ENCODE results near the gene C14orf180.

DNA sequence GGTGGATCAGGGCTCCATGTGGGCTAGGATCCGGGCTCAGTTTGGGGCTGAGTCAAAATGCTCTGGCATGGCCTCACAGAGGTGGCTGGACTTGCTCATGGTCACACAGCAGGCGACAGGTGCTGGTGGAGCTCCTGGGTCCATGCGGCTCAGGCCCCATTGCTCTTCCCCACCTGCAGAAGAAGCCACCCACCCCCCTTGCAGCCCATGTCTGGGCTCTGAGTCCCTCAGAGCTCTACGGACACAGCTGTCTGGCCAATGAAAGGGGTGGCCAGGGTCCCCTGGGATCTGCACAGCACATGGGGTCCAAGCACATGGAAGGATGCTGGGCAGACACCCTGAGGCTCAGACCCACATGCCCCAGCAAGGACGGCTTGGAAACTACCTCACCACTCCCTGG lies 17.0 kb upstream of the C14orf180 start:
- TF ChIP-seq, protein P1, sequence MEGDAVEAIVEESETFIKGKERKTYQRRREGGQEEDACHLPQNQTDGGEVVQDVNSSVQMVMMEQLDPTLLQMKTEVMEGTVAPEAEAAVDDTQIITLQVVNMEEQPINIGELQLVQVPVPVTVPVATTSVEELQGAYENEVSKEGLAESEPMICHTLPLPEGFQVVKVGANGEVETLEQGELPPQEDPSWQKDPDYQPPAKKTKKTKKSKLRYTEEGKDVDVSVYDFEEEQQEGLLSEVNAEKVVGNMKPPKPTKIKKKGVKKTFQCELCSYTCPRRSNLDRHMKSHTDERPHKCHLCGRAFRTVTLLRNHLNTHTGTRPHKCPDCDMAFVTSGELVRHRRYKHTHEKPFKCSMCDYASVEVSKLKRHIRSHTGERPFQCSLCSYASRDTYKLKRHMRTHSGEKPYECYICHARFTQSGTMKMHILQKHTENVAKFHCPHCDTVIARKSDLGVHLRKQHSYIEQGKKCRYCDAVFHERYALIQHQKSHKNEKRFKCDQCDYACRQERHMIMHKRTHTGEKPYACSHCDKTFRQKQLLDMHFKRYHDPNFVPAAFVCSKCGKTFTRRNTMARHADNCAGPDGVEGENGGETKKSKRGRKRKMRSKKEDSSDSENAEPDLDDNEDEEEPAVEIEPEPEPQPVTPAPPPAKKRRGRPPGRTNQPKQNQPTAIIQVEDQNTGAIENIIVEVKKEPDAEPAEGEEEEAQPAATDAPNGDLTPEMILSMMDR (conservative IDR thresholded peaks at IDR 0.05; ENCODE audit: low read length) = no peak
- no peak for TF ChIP-seq EZH2phosphoT487 (IDR thresholded peaks at IDR 0.05; ENCODE audit: borderline replicate concordance, low read depth, low read length)
